ENCODE results near the gene WDR59.
A peak's percentile ranks its signal among the peaks of the same experiment; 100 is the strongest.

Gene WDR59

DNA sequence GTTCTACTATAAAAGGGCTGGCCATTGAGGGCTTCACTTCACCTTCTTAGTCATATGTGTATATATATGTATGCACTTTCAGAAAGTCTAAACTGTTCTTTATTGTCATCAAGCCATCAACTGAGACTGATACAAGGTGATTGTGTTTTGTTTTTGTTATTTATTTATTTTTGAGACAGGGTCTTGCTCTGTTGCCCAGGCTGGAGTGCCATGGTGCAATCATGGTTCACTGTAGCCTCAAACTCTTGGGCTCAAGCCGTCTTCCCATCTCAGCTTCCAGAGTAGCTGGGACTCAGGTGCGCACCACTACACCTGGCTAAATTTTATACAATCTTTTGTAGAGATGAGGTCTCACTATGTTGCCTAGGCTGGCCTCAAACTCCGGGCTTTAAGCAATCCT lies 19.5 kb upstream of the WDR59 start:
- no peak overlapping the region for H3K4me3 ChIP-seq (ENCODE audit: low read depth, low read length)
- no peak for DNase-seq (ENCODE audit: low read depth)
- TF ChIP-seq POLR2A (IDR thresholded peaks at IDR 0.05; ENCODE audit: extremely low read depth, insufficient read length) = no peak
- TF ChIP-seq, protein P1, sequence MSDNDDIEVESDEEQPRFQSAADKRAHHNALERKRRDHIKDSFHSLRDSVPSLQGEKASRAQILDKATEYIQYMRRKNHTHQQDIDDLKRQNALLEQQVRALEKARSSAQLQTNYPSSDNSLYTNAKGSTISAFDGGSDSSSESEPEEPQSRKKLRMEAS (IDR thresholded peaks at IDR 0.05; ENCODE audit: low read depth, low read length) = no peak

GRCh38 chr16:75003931-75004330 lies 19.0 kb upstream of the WDR59 start:
- DNase-seq (ENCODE audit: low read depth) = no peak

DNA sequence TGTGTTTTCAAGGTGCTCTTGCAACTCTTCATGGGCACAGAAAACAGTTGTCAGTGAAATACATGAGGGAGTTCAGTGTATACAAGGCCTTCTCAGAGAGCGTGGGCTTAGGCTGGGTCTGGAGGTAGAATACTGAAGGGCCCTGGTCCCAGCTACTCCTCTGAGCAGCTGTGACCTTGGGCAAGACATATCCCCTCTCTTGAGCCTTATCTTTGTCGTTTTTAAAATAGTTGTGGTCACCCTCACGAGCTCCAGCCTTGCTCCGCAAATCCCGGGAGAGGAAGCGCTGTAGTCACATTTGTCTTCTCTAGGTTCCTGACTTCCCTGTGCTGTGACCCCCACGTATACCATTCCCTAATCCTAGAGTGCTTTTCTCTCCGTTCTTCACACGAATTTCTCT lies 17.6 kb upstream of the WDR59 start:
- TF ChIP-seq MYC (IDR thresholded peaks at IDR 0.05; ENCODE audit: low read depth, low read length) (peak; percentile 60), CTCF (IDR thresholded peaks at IDR 0.05; ENCODE audit: low read depth, low read length) (no peak), POLR2A (IDR thresholded peaks at IDR 0.05; ENCODE audit: extremely low read depth, insufficient read length) (no peak)
- TF ChIP-seq, protein P1 (IDR thresholded peaks at IDR 0.05; ENCODE audit: low read depth, low read length) = 0 out of 2 replicates have a peak, but pooled peaks have one; percentile 30
- peak; percentile 91 for DNase-seq (ENCODE audit: low read depth)

More at GRCh38 chr16:75003931-75004330, 19.0 kb upstream of the WDR59 start:
- TF ChIP-seq, protein P1 (IDR thresholded peaks at IDR 0.05; ENCODE audit: low read depth, low read length) = no peak
- TF ChIP-seq CTCF (IDR thresholded peaks at IDR 0.05; ENCODE audit: low read depth, low read length) (no peak), POLR2A (IDR thresholded peaks at IDR 0.05; ENCODE audit: extremely low read depth, insufficient read length) (no peak), MYC (IDR thresholded peaks at IDR 0.05; ENCODE audit: low read depth, low read length) (no peak)
- no peak overlapping the region for H3K4me3 ChIP-seq (ENCODE audit: low read depth, low read length)

DNA sequence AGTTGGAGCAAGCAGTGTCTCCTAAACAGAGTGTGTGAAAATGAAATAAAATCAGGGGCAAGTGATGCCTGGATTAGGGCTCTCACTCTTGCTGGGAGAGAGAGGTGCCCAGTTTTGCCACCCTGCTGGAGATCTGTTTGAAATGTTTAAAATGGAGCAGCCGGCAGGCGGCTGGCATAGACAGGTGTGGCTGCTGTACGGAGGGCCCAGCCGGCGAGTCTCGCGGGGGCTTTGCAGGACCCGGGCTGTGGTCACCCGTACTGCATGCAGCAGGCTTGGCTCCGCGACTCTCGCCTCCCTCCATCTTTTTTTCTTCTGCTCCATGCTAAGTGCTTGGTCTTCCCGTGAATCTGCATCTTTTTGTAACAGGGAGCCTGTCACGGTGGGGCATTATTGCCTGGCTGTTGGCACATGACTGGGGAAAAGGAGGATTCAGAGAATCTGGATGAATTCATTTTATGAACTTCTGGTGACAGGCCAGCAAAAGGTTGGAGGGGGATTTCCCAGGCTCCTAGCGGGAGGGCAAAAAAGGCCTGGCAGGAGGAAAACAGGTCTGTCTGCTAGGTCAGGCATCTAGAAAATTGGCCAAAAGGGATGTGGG lies 15.7 kb upstream of the WDR59 start:
- DNase-seq (ENCODE audit: low read depth) = peak; percentile 59
- peak overlapping the region; percentile 95 for H3K4me3 ChIP-seq (ENCODE audit: low read depth, low read length)
- no peak for TF ChIP-seq MYC (IDR thresholded peaks at IDR 0.05; ENCODE audit: low read depth, low read length)
- TF ChIP-seq, protein P1 (IDR thresholded peaks at IDR 0.05; ENCODE audit: low read depth, low read length) = no peak
- no peak for TF ChIP-seq POLR2A (IDR thresholded peaks at IDR 0.05; ENCODE audit: extremely low read depth, insufficient read length)
- no peak for TF ChIP-seq CTCF (IDR thresholded peaks at IDR 0.05; ENCODE audit: low read depth, low read length)

More for the DNA sequence above, 17.6 kb upstream of the WDR59 start:
- peak overlapping the region; percentile 95 for H3K4me3 ChIP-seq (ENCODE audit: low read depth, low read length)

GRCh38 chr16:74999609-75000480 lies 14.9 kb upstream of the WDR59 start:
- peak overlapping the region; percentile 95 for H3K4me3 ChIP-seq (ENCODE audit: low read depth, low read length)
- TF ChIP-seq MYC (IDR thresholded peaks at IDR 0.05; ENCODE audit: low read depth, low read length) = no peak
- no peak for TF ChIP-seq POLR2A (IDR thresholded peaks at IDR 0.05; ENCODE audit: extremely low read depth, insufficient read length)
- no peak for TF ChIP-seq CTCF (IDR thresholded peaks at IDR 0.05; ENCODE audit: low read depth, low read length)
- TF ChIP-seq, protein P1 (IDR thresholded peaks at IDR 0.05; ENCODE audit: low read depth, low read length) = no peak
- peak; percentile 53 for DNase-seq (ENCODE audit: low read depth)

DNA sequence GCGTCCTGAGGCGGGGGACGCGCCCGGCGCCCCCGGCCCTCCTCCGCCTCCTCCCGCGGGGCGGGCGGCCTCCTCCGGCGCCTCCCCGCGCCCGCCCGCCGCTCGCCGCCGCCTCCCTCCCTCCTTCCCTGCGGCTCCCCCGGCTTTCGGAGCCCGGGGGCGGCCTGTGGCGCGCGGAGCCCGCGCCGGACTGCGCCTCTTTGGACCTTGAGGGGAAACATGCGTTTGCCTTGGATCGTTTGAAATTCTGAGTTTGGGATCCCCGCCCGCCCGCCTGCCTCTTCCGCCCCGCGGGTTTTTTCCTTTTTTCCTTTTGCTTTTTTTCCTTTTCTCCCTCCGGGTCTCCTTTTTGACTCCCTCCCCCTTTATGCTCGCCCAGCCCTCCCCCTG lies 14.3 kb upstream of the WDR59 start:
- peak overlapping the region; percentile 95 for H3K4me3 ChIP-seq (ENCODE audit: low read depth, low read length)
- TF ChIP-seq POLR2A (IDR thresholded peaks at IDR 0.05; ENCODE audit: extremely low read depth, insufficient read length) = no peak
- TF ChIP-seq MYC (IDR thresholded peaks at IDR 0.05; ENCODE audit: low read depth, low read length) = no peak
- TF ChIP-seq, protein P1 (IDR thresholded peaks at IDR 0.05; ENCODE audit: low read depth, low read length) = no peak
- no peak for TF ChIP-seq CTCF (IDR thresholded peaks at IDR 0.05; ENCODE audit: low read depth, low read length)
- peak; percentile 66 for DNase-seq (ENCODE audit: low read depth)

Measured in NB4 (cell line).